Fibroblast of peridontal ligament (primary cell): ENCODE results near the gene THAP8.

Experiments
- DNase-seq: peaks from one replicate; pipeline ENCODE4 v3.0.0-alpha.2; 2010; ENCODE audit errors: extremely low read depth

The THAP8 gene

GRCh38 chr19:35995048-35995993, 58.8 kb downstream of the THAP8 start, which contains the start of gene SDHAF1:
Gene SDHAF1, plus strand, starts transcription at chr19:35995188. Its CDS starts 87 bp downstream, at chr19:35995275.
- peak; percentile 87 for DNase-seq

GRCh38 chr19:35993923-35994598, 60.0 kb downstream of the THAP8 start:
- no peak for DNase-seq

- DNase-seq: no peak
Measured at GRCh38 chr19:35992907-35993765, 60.9 kb downstream of the THAP8 start.

- DNase-seq: peak; percentile 77
Measured at GRCh38 chr19:35991731-35992450, 62.2 kb downstream of the THAP8 start.

GRCh38 chr19:35990771-35991730, 63.0 kb downstream of the THAP8 start:
- no peak for DNase-seq

GRCh38 chr19:35990156-35990555, 63.9 kb downstream of the THAP8 start:
- DNase-seq: no peak

- DNase-seq: no peak
Measured at GRCh38 chr19:35988824-35989223, 65.3 kb downstream of the THAP8 start.

GRCh38 chr19:35987571-35987896, 66.6 kb downstream of the THAP8 start:
- no peak for DNase-seq

GRCh38 chr19:35986664-35987570, 67.2 kb downstream of the THAP8 start:
- DNase-seq: no peak

- DNase-seq: no peak
Measured at GRCh38 chr19:35986111-35986510, 68.0 kb downstream of the THAP8 start.
